HepG2 (cell line): Measurements from ENCODE around the gene TMEM129. TPM values are rescaled to one million over a fixed set of nuclear protein-coding genes. Genes with fewer than 3 reads are reported as not detected.

Experiments used
- ARID4A ChIP-seq: sonication (generic); formaldehyde crosslinking; IDR thresholded peaks from 2 replicates; pipeline ENCODE4 v1.5.0; 2020; ENCODE audit warnings: mild to moderate bottlenecking, missing genetic modification reagents, borderline replicate concordance
- FOXA1 ChIP-seq, 2 experiments: fragments of 450-650 bp in 1 of 2; sonication (generic) in 1 of 2; formaldehyde crosslinking in 1 of 2; IDR thresholded peaks; 2 replicates each; pipeline versions ENCODE4 v1.4.0 to v1.6.1; 2016 to 2020; ENCODE audit warnings: missing genetic modification reagents in 1 of 2
- GPN1 ChIP-seq: sonication (generic); formaldehyde crosslinking; IDR thresholded peaks from 2 replicates; pipeline ENCODE4 v1.5.1; 2020; ENCODE audit warnings: missing genetic modification reagents, borderline replicate concordance
- HES4 ChIP-seq: sonication (generic); formaldehyde crosslinking; IDR thresholded peaks from 2 replicates; pipeline ENCODE4 v1.9.0; 2021; ENCODE audit warnings: mild to moderate bottlenecking, missing genetic modification reagents, borderline replicate concordance
- KAT7 ChIP-seq: IDR thresholded peaks from 2 replicates; pipeline ENCODE4 v1.6.1; 2018; ENCODE audit warnings: borderline replicate concordance, missing compliant biosample characterization
- PHF8 ChIP-seq: sonication (generic); formaldehyde crosslinking; IDR thresholded peaks from 2 replicates; pipeline ENCODE4 v1.5.0; 2020; ENCODE audit warnings: missing genetic modification reagents
- ZBTB8A ChIP-seq: sonication (generic); formaldehyde crosslinking; IDR thresholded peaks from 2 replicates; pipeline ENCODE4 v1.4.0; 2020; ENCODE audit warnings: mild to moderate bottlenecking, low read depth, missing genetic modification reagents, borderline replicate concordance
- ZNF124 ChIP-seq: sonication (generic); formaldehyde crosslinking; IDR thresholded peaks from 2 replicates; pipeline ENCODE4 v1.4.0; 2020; ENCODE audit warnings: missing genetic modification reagents
- ZNF335 ChIP-seq: sonication (generic); formaldehyde crosslinking; IDR thresholded peaks from 2 replicates; pipeline ENCODE4 v1.4.0; 2020; ENCODE audit warnings: missing genetic modification reagents
- ZNF430 ChIP-seq: sonication (generic); formaldehyde crosslinking; IDR thresholded peaks from 2 replicates; pipeline ENCODE4 v1.9.0; 2021; ENCODE audit warnings: mild to moderate bottlenecking, missing genetic modification reagents
- ZNF562 ChIP-seq: sonication (generic); formaldehyde crosslinking; IDR thresholded peaks from 2 replicates; pipeline ENCODE4 v1.8.0; 2022; ENCODE audit warnings: missing genetic modification reagents, borderline replicate concordance
- ZNF777 ChIP-seq: sonication (generic); formaldehyde crosslinking; IDR thresholded peaks from 2 replicates; pipeline ENCODE4 v1.4.0; 2020; ENCODE audit warnings: missing genetic modification reagents
- ZXDC ChIP-seq: sonication (generic); formaldehyde crosslinking; IDR thresholded peaks from 2 replicates; pipeline ENCODE4 v1.5.0; 2020; ENCODE audit warnings: mild to moderate bottlenecking, missing genetic modification reagents
- polyA plus RNA-seq, 8 experiments: library from polyadenylated mRNA; depleted of rRNA in 3 of 8; stranded (reverse) in 7 of 8; unstranded in 1 of 8; fragments of >200 nt; fragmentation: Illumina TruSeq in 4 of 8; extraction: Trizol in 4 of 8; gene quantifications; 2 replicates each; pipeline versions ENCODE4 v1.2.1 to v1.2.3, GENCODE V29; 2011 to 2016; ENCODE audit warnings: low read depth in 4 of 8, missing spikeins in 1 of 8, mixed read lengths in 1 of 8; ENCODE audit not compliant: insufficient read depth in 1 of 8
- total RNA-seq, 5 experiments: library from RNA; depleted of rRNA; stranded (reverse); fragments of >200 nt; fragmentation: Illumina TruSeq; extraction: Trizol; gene quantifications; 2 replicates each; pipeline ENCODE4 v1.2.3, GENCODE V29; 2016; ENCODE audit warnings: low read depth in 1 of 5
- TF ChIP-seq, protein P1 (sequence below): sonication (generic); formaldehyde crosslinking; IDR thresholded peaks from 2 replicates; pipeline ENCODE4 v1.8.1; 2023; ENCODE audit warnings: mild to moderate bottlenecking, missing genetic modification reagents
- TF ChIP-seq, protein P2 (sequence below): sonication (generic); formaldehyde crosslinking; IDR thresholded peaks from 2 replicates; pipeline ENCODE4 v1.5.1; 2020; ENCODE audit warnings: mild to moderate bottlenecking, missing genetic modification reagents, borderline replicate concordance
- TF ChIP-seq, protein P3 (sequence below): sonication (generic); formaldehyde crosslinking; IDR thresholded peaks from 2 replicates; pipeline ENCODE4 v1.5.0; 2020; ENCODE audit warnings: missing genetic modification reagents, mild to moderate bottlenecking, borderline replicate concordance

TMEM129 gene
- total and polyA plus RNA-seq, 2 of the 13 experiments (the other 11 are each of a cell fraction or from before 2014, with no cell fraction given): 19.0 to 25.8 TPM

DNA sequence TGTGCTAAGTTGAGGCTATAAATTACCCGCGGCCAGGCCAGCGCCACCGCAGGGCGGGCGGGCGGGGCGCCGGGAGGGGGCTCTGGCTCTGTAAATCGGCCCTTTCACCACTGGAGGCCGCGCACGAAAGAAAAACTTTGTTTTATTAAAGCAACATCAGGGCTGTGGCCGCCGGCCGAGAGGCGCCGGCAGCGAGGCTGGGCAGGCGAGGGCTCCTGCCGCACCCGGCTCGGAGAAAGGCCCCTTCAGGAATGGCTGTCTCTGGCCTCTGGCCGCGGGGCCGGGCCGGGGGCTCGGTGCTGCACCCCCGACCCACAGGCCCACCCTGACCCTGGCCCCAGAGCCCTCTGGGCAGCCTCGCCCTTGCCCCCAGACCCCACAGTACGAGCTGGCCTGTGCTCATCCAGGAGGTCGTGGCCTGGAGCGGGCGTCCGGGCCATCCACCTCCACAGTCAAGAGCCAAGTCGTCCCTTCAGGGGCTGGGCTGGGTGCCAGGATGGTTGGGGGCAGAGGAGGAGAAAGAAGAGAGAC is 42.5 kb upstream of the TMEM129 start (continued):
- TF ChIP-seq ARID4A (CRISPR knock-in tag): no peak
- TF ChIP-seq ZBTB8A (CRISPR knock-in tag): peak; percentile 67; the same call in 1 of the 2 replicates
- TF ChIP-seq, protein P1, sequence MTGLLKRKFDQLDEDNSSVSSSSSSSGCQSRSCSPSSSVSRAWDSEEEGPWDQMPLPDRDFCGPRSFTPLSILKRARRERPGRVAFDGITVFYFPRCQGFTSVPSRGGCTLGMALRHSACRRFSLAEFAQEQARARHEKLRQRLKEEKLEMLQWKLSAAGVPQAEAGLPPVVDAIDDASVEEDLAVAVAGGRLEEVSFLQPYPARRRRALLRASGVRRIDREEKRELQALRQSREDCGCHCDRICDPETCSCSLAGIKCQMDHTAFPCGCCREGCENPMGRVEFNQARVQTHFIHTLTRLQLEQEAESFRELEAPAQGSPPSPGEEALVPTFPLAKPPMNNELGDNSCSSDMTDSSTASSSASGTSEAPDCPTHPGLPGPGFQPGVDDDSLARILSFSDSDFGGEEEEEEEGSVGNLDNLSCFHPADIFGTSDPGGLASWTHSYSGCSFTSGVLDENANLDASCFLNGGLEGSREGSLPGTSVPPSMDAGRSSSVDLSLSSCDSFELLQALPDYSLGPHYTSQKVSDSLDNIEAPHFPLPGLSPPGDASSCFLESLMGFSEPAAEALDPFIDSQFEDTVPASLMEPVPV (CRISPR knock-in tag): peak; percentile 58; the same call in 1 of the 2 replicates
- TF ChIP-seq GPN1: no peak
- TF ChIP-seq PHF8: 0 out of 2 replicates have a peak, but pooled peaks have one; percentile 29
- 0 out of 2 replicates have a peak, but pooled peaks have one; percentile 47 for TF ChIP-seq ZNF430 (CRISPR knock-in tag)
- no peak for TF ChIP-seq FOXA1 (IDR thresholded peaks at IDR 0.05)
- TF ChIP-seq FOXA1 (CRISPR knock-in tag; IDR thresholded peaks at IDR 0.05): no peak
- no peak for TF ChIP-seq ZXDC
- TF ChIP-seq ZNF124 (CRISPR knock-in tag): no peak
- TF ChIP-seq ZNF562 (CRISPR knock-in tag): no peak
- TF ChIP-seq, protein P2, sequence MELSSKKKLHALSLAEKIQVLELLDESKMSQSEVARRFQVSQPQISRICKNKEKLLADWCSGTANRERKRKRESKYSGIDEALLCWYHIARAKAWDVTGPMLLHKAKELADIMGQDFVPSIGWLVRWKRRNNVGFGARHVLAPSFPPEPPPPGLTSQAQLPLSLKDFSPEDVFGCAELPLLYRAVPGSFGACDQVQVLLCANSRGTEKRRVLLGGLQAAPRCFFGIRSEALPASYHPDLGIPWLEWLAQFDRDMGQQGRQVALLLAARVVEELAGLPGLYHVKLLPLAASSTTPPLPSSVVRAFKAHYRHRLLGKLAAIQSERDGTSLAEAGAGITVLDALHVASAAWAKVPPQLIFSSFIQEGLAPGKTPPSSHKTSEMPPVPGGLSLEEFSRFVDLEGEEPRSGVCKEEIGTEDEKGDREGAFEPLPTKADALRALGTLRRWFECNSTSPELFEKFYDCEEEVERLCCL (CRISPR knock-in tag): peak; percentile 28; the same call in 1 of the 2 replicates
- 0 out of 2 replicates have a peak, but pooled peaks have one; percentile 42 for TF ChIP-seq KAT7 (CRISPR knock-in tag)
- TF ChIP-seq, protein P3, sequence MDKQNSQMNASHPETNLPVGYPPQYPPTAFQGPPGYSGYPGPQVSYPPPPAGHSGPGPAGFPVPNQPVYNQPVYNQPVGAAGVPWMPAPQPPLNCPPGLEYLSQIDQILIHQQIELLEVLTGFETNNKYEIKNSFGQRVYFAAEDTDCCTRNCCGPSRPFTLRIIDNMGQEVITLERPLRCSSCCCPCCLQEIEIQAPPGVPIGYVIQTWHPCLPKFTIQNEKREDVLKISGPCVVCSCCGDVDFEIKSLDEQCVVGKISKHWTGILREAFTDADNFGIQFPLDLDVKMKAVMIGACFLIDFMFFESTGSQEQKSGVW (CRISPR knock-in tag): no peak
- no peak for TF ChIP-seq HES4 (CRISPR knock-in tag)
- 0 out of 2 replicates have a peak, but pooled peaks have one; percentile 16 for TF ChIP-seq ZNF335 (CRISPR knock-in tag)
- TF ChIP-seq ZNF777: no peak; the same call in 1 of the 2 replicates
